Spleen (tissue), 11 donors: ENCODE results near the gene KCNK7. TPM values are rescaled to one million over a fixed set of nuclear protein-coding genes. Genes with fewer than 3 reads are reported as not detected.

Experiments
- DNase-seq: peaks from one replicate; pipeline ENCODE4 v3.0.0-alpha.2; 2020
- H3K27ac ChIP-seq, 8 donors: fragments of 200-600 bp; sonication (generic) in 7 of 8; 1 replicate in 4 of 8; 2 replicates in 4 of 8; pipeline versions ENCODE4 v1.5.0 to v1.8.0; 2016 to 2021; ENCODE audit warnings: inconsistent platforms in 4 of 8, mild to moderate bottlenecking in 4 of 8, moderate library complexity in 1 of 8
- H3K27me3 ChIP-seq, 7 donors: fragments of 200-600 bp; sonication (generic) in 6 of 7; replicated peaks in 1 of 7; 1 replicate in 4 of 7; 2 replicates in 3 of 7; pipeline versions ENCODE4 v1.5.0 to v1.8.0; 2016 to 2021; ENCODE audit warnings: inconsistent platforms in 3 of 7, mild to moderate bottlenecking in 1 of 7
- H3K36me3 ChIP-seq, 6 donors: fragments of 200-600 bp; sonication (generic) in 5 of 6; 1 replicate in 4 of 6; 2 replicates in 2 of 6; pipeline versions ENCODE4 v1.5.0 to v1.8.0; 2016 to 2021; ENCODE audit warnings: inconsistent platforms in 2 of 6
- H3K4me1 ChIP-seq, 6 donors: fragments of 200-600 bp; sonication (generic) in 5 of 6; 1 replicate in 3 of 6; 2 replicates in 3 of 6; pipeline versions ENCODE4 v1.5.0 to v1.8.0; 2016 to 2021; ENCODE audit warnings: inconsistent platforms in 3 of 6
- H3K4me3 ChIP-seq, 8 donors: fragments of 200-600 bp; sonication (generic) in 7 of 8; 1 replicate in 4 of 8; 2 replicates in 4 of 8; pipeline versions ENCODE4 v1.5.0 to v1.8.0; 2016 to 2021; ENCODE audit warnings: inconsistent platforms in 4 of 8, mild to moderate bottlenecking in 4 of 8, moderate library complexity in 2 of 8
- H3K9me3 ChIP-seq, 8 donors: fragments of 200-600 bp; sonication (generic) in 7 of 8; 1 replicate in 4 of 8; 2 replicates in 4 of 8; pipeline versions ENCODE4 v1.5.0 to v1.8.0; 2016 to 2021; ENCODE audit warnings: inconsistent platforms in 4 of 8
- POLR2A ChIP-seq, 3 donors: fragments of 450-650 bp; IDR thresholded peaks; one replicate each; pipeline ENCODE4 v1.5.1; 2017; ENCODE audit warnings: antibody characterized with exemption in 3 of 3, mild to moderate bottlenecking in 1 of 3
- POLR2AphosphoS5 ChIP-seq, 3 donors: sonication (generic); formaldehyde crosslinking; IDR thresholded peaks; one replicate each; pipeline ENCODE4 v1.5.1; 2017; ENCODE audit warnings: antibody characterized with exemption in 3 of 3
- WGBS, 5 donors: extraction: QIAGEN DNeasy Blood & Tissue Kit in 3 of 5; methylation state at CpG; one replicate each; pipeline versions ENCODE4 v1.1.5 to v1.1.7; 2013 to 2018; 5-methylcytosine and 5-hydroxymethylcytosine counted together
- intact Hi-C: fragments of 100-400 bp; cut with DNase I; formaldehyde crosslinking; loops from one replicate; pipeline ENCODE4 v1.15.0; 2023; ENCODE audit warnings: low total_unique reads
- polyA plus RNA-seq, 3 donors: library from polyadenylated mRNA; stranded (reverse); fragments of 200-250 nt; gene quantifications; one replicate each; pipeline ENCODE4 v1.2.1, GENCODE V29; 2013
- total RNA-seq, 7 donors: library from RNA; depleted of rRNA in 3 of 7; stranded (reverse); fragments of >200 nt in 3 of 7; fragmentation: NEBNext Ultra II Directional in 4 of 7; extraction: Animal tissue kit (Norgen Biotek cat#: 25700) in 4 of 7; gene quantifications; one replicate each; pipeline versions ENCODE4 v1.1.0 to v1.2.1, GENCODE V29; 2016 to 2021
- TF ChIP-seq, protein P1 (sequence below), 11 experiments: fragments of 200-600 bp in 7 of 11; fragments of 450-650 bp in 4 of 11; sonication (generic) in 4 of 11; IDR thresholded peaks in 8 of 11; conservative IDR thresholded peaks in 3 of 11; 1 replicate in 7 of 11; 2 replicates in 4 of 11; pipeline versions ENCODE4 v1.4.0 to v1.8.0; 2016 to 2021; ENCODE audit warnings: antibody characterized with exemption in 11 of 11, inconsistent platforms in 4 of 11, mild to moderate bottlenecking in 1 of 11
- donor health status: healthy with polysubstance abuse.
- donor health status: DM: no; HTN: no; CAD: no; lungs with moderate emphysema.
- donor health status: DM: no; HTN: no; CAD: no.
- donor health status: Bipolar disorder and iron deficiency.
- donor health status: healthy.
- donor health status: DM: no; HTN: no; CAD: no.
- donor health status: DM: yes; HTN: yes; CAD: no.

Gene KCNK7
- total and polyA plus RNA-seq, 10 donors = 0.63 to 6.2 (median 1.8) TPM

DNA sequence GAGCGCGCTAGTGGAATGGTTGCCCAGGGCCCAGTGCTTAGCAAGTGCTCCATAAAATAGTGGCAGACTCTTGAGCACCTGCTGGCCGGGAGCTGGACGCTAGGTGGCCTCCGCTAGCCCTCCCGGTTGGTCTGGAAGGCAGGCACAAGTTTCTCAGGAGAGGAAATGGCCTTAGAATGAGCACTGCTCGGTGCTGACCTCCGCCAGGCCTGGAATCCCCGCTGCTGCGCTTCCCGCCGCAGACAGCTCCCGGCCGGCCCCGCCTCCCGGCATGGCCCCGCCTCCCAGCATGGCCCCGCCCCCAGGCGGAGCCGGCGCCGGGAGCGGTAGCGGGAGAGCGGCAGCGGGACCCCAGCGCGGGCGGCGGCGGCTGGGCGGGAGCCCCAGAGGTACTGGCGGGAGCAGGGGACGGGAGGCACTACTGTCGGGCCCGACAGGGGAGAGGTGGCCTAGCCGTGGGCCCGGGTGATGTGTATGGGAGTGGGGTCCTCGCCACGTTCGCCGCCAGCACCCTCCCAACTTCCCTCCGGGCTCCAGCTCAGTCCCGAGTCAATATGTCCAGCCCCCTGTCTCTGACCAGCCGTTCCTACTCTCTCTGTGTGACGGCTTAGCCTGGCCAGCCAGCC, 42.3 kb upstream of the KCNK7 start, which contains the start of gene SIPA1:
TSS of gene SIPA1 (plus strand) at position 308 of the 626 bp plus-strand sequence. CDS start 2,821 bp downstream, outside the sequence.
- peak within 1 kb of the TSS; percentile 79 to 99 (median 96) for H3K27ac ChIP-seq
- H3K4me1 ChIP-seq = peaks cover 63 to 96% (median 83%) of the 10 kb centered on the region in 6 donors
- no peaks in the 10 kb centered on the region for H3K27me3 ChIP-seq
- TF ChIP-seq POLR2A (IDR thresholded peaks at IDR 0.05) = peak; percentile 13 to 71 (median 71)
- peak; percentile 88 to 91 (median 90) for TF ChIP-seq POLR2AphosphoS5 (IDR thresholded peaks at IDR 0.05)
- TF ChIP-seq, protein P1, sequence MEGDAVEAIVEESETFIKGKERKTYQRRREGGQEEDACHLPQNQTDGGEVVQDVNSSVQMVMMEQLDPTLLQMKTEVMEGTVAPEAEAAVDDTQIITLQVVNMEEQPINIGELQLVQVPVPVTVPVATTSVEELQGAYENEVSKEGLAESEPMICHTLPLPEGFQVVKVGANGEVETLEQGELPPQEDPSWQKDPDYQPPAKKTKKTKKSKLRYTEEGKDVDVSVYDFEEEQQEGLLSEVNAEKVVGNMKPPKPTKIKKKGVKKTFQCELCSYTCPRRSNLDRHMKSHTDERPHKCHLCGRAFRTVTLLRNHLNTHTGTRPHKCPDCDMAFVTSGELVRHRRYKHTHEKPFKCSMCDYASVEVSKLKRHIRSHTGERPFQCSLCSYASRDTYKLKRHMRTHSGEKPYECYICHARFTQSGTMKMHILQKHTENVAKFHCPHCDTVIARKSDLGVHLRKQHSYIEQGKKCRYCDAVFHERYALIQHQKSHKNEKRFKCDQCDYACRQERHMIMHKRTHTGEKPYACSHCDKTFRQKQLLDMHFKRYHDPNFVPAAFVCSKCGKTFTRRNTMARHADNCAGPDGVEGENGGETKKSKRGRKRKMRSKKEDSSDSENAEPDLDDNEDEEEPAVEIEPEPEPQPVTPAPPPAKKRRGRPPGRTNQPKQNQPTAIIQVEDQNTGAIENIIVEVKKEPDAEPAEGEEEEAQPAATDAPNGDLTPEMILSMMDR (IDR thresholded peaks at IDR 0.05 in 8 of 11, conservative IDR thresholded peaks at IDR 0.05 in 3 of 11) = peak in 7 of 11 experiments; percentile 29 to 57 (median 51)
- H3K4me3 ChIP-seq = peak within 1 kb of the TSS; percentile 66 to 95 (median 88)
- peaks cover 2 to 67% (median 48%) of the 10 kb centered on the region in 6 donors for H3K36me3 ChIP-seq
- WGBS, 5 donors = 3 to 9% (median 4%) methylated on average over 26 to 46 of the region's 46 CpGs
- DNase-seq = peak; percentile 95
- H3K9me3 ChIP-seq = no peaks in the 10 kb centered on the region
- intact Hi-C loops = loop anchor here (10.0 kb wide), 1 partner anchor 67 kb away; no protein-coding TSS in a partner anchor

DNA sequence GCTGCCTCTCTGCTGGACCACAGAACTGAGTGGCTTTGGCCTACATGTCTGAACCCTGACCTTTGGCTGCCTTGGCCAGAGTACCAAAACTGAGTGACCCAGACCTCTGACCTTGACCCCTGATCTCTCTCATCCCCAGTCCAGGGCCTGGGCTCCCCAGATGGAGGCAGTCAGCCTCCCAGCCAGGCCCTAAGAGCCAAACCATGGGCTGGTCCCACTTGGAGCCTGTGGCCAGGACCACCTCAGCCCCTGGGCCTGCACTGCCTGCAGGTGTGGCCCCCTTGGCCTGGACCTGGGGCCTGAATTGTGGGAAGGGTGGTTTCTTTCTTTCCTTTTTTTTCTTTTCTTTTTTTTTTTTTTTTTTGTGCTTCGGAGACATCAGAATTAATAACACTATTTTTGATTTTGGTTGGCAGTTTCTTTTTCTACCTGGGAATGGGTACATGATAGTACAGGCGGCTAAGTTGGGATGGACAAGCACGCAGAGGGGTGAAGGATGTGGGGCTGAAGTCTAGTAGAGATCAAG, 41.5 kb upstream of the KCNK7 start:
- peak; percentile 76 for DNase-seq
- Histone ChIP-seq H3K4me3 (peak overlapping the region in 2 of 8 donors; percentile 84 to 93), H3K4me1 (peaks cover 59 to 96% (median 81%) of the 10 kb centered on the region in 6 donors), H3K36me3 (peaks cover 2 to 67% (median 40%) of the 10 kb centered on the region in 6 donors), H3K27me3 (no peaks in the 10 kb centered on the region), H3K9me3 (no peaks in the 10 kb centered on the region), H3K27ac (peak overlapping the region; percentile 79 to 99 (median 96))
- intact Hi-C loops = loop anchor here (10.0 kb wide), 1 partner anchor 68 kb away; no protein-coding TSS in a partner anchor
- TF ChIP-seq POLR2A (IDR thresholded peaks at IDR 0.05) = no peak
- no peak for TF ChIP-seq POLR2AphosphoS5 (IDR thresholded peaks at IDR 0.05)
- TF ChIP-seq, protein P1 (IDR thresholded peaks at IDR 0.05 in 8 of 11, conservative IDR thresholded peaks at IDR 0.05 in 3 of 11) = no peak
- WGBS, 5 donors = 76 to 91% (median 79%) methylated on average over 3 of the region's 3 CpGs

DNA sequence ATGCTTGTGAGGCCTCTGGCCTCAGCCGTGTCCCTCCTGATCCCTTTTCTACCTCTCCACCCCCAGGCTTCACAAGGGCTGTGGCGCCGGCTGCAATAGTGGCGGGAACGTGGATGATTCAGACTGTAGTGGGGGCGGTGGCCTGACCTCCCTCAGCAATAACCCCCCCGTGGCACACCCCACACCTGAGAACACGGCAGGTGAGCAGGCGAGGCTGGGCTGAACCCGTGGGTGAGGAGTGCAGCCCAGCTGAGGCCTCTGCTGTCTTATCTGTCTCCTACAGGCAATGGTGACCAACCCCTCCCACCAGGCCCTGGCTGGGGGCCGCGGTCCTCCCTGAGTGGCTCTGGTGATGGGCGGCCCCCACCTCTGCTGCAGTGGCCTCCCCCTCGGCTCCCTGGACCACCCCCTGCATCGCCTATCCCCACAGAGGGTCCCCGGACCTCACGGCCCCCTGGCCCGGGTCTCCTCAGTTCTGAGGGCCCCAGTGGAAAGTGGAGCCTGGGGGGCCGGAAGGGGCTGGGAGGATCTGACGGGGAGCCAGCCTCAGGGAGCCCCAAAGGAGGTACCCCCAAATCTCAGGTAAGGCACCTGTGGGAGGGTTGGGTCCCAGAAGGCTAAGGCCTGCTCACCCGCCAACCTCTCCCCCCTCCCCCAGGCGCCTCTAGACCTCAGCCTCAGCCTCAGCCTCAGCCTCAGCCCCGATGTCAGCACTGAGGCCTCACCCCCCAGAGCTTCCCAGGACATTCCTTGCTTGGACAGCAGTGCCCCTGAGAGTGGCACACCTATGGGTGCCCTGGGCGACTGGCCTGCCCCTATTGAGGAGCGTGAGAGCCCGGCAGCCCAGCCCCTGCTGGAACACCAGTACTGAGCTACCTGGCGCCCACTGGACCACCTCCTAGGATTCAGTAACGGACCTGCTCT, 40.8 kb upstream of the KCNK7 start:
- H3K27me3 ChIP-seq = no peaks in the 10 kb centered on the region
- peak; percentile 79 for DNase-seq
- H3K4me3 ChIP-seq = no peak overlapping the region
- peak overlapping the region in 6 of 8 donors; percentile 79 to 99 (median 97) for H3K27ac ChIP-seq
- H3K9me3 ChIP-seq = no peaks in the 10 kb centered on the region
- WGBS, 5 donors = 90 to 95% (median 93%) methylated on average over 21 to 28 of the region's 28 CpGs
- intact Hi-C loops = loop anchor here (10.0 kb wide), 1 partner anchor 68 kb away; no protein-coding TSS in a partner anchor
- peaks cover 52 to 96% (median 76%) of the 10 kb centered on the region in 6 donors for H3K4me1 ChIP-seq
- TF ChIP-seq, protein P1 (IDR thresholded peaks at IDR 0.05 in 8 of 11, conservative IDR thresholded peaks at IDR 0.05 in 3 of 11) = no peak
- TF ChIP-seq POLR2A (IDR thresholded peaks at IDR 0.05) (no peak), POLR2AphosphoS5 (IDR thresholded peaks at IDR 0.05) (no peak)
- H3K36me3 ChIP-seq = peaks cover 2 to 67% (median 39%) of the 10 kb centered on the region in 6 donors
